Trophoblast cell (in vitro differentiated cells and primary cell): ENCODE data around the gene REEP5.

Experiments used
- DNase-seq, 2 donors: peaks; one replicate each; pipeline ENCODE4 v3.0.0-alpha.2; 2016
- H2AFZ ChIP-seq: 2 replicates; pipeline ENCODE4 v1.6.1; 2013; ENCODE audit warnings: low read length, moderate library complexity, mild to moderate bottlenecking; ENCODE audit not compliant: insufficient read depth, poor library complexity
- H2AK5ac ChIP-seq: 2 replicates; pipeline ENCODE4 v1.6.1; 2013; ENCODE audit warnings: mild to moderate bottlenecking, low read length
- H2BK120ac ChIP-seq: 2 replicates; pipeline ENCODE4 v1.6.1; 2013; ENCODE audit warnings: low read length, mild to moderate bottlenecking, moderate library complexity; ENCODE audit not compliant: insufficient read depth, poor library complexity
- H2BK12ac ChIP-seq: 2 replicates; pipeline ENCODE4 v1.6.1; 2013; ENCODE audit warnings: mild to moderate bottlenecking, low read length, moderate library complexity
- H2BK5ac ChIP-seq: 2 replicates; pipeline ENCODE4 v1.6.1; 2013; ENCODE audit warnings: low read length, low read depth, moderate library complexity, mild to moderate bottlenecking; ENCODE audit not compliant: poor library complexity
- H3K14ac ChIP-seq: 2 replicates; pipeline ENCODE4 v1.6.1; 2013; ENCODE audit warnings: mild to moderate bottlenecking, low read length
- H3K18ac ChIP-seq: 2 replicates; pipeline ENCODE4 v1.6.1; 2013; ENCODE audit warnings: mild to moderate bottlenecking, low read length
- H3K23ac ChIP-seq: 2 replicates; pipeline ENCODE4 v1.6.1; 2013; ENCODE audit warnings: low read length
- H3K27ac ChIP-seq: 2 replicates; pipeline ENCODE4 v1.5.1; 2013; ENCODE audit warnings: low read depth, mild to moderate bottlenecking, inconsistent platforms, low read length, moderate library complexity
- H3K27me3 ChIP-seq: 2 replicates; pipeline ENCODE4 v1.6.1; 2013; ENCODE audit warnings: inconsistent platforms, mild to moderate bottlenecking, low read length, moderate library complexity; ENCODE audit not compliant: insufficient read depth
- H3K36me3 ChIP-seq, 2 experiments: 1 replicate in 1 of 2; 2 replicates in 1 of 2; pipeline ENCODE4 v1.6.1; 2013; ENCODE audit warnings: low read length in 2 of 2, mild to moderate bottlenecking in 2 of 2, moderate library complexity in 1 of 2; ENCODE audit not compliant: insufficient read depth in 2 of 2, control insufficient read depth in 1 of 2
- H3K4ac ChIP-seq: 2 replicates; pipeline ENCODE4 v1.6.1; 2013; ENCODE audit warnings: low read depth, mild to moderate bottlenecking, low read length, moderate library complexity
- H3K4me1 ChIP-seq, 2 experiments: 1 replicate in 1 of 2; 2 replicates in 1 of 2; pipeline ENCODE4 v1.6.1; 2013; ENCODE audit warnings: low read length in 2 of 2, mild to moderate bottlenecking in 2 of 2, moderate library complexity in 1 of 2; ENCODE audit not compliant: insufficient read depth in 2 of 2, control insufficient read depth in 1 of 2
- H3K4me2 ChIP-seq: 2 replicates; pipeline ENCODE4 v1.6.1; 2013; ENCODE audit warnings: inconsistent platforms, mild to moderate bottlenecking, low read length, moderate library complexity
- H3K4me3 ChIP-seq: 2 replicates; pipeline ENCODE4 v1.5.1; 2013; ENCODE audit warnings: mild to moderate bottlenecking, low read depth, low read length, inconsistent platforms
- H3K79me1 ChIP-seq: one replicate; pipeline ENCODE4 v1.6.1; 2013; ENCODE audit warnings: low read length
- H3K79me2 ChIP-seq: 2 replicates; pipeline ENCODE4 v1.6.1; 2013; ENCODE audit warnings: low read length, mild to moderate bottlenecking; ENCODE audit not compliant: control insufficient read depth, insufficient read depth, poor library complexity
- H3K9ac ChIP-seq: 2 replicates; pipeline ENCODE4 v1.6.1; 2013; ENCODE audit warnings: mild to moderate bottlenecking, low read length
- H3K9me3 ChIP-seq: 2 replicates; pipeline ENCODE4 v1.6.1; 2013; ENCODE audit warnings: low read depth, mild to moderate bottlenecking, control low read depth, inconsistent platforms, low read length; ENCODE audit not compliant: insufficient read depth
- H4K12ac ChIP-seq: 2 replicates; pipeline ENCODE4 v1.6.1; 2013; ENCODE audit warnings: low read depth, mild to moderate bottlenecking, low read length, moderate library complexity
- H4K8ac ChIP-seq: 2 replicates; pipeline ENCODE4 v1.6.1; 2013; ENCODE audit warnings: low read depth, mild to moderate bottlenecking, low read length, moderate library complexity
- H4K91ac ChIP-seq: one replicate; pipeline ENCODE4 v1.6.1; 2013; ENCODE audit warnings: low read depth, mild to moderate bottlenecking, low read length, moderate library complexity
- WGBS: extraction: QIAGEN DNeasy Blood & Tissue Kit; methylation state at CpG from one replicate; pipeline ENCODE4 v1.1.7; 2013; ENCODE audit warnings: missing lambda C conversion rate; ENCODE audit not compliant: insufficient read length, insufficient coverage; ENCODE audit errors: extremely low coverage; 5-methylcytosine and 5-hydroxymethylcytosine counted together

Gene REEP5

GRCh38 chr5:112918136-112918535 lies 3.9 kb downstream of the REEP5 start:
- H3K27ac ChIP-seq = no peak overlapping the region
- peaks cover 11% of the 10 kb centered on the region for H3K79me1 ChIP-seq
- H2BK5ac ChIP-seq = no peak overlapping the region
- no CpG with 5 or more reads among the region's 3 CpGs for WGBS
- no peak overlapping the region for H4K8ac ChIP-seq
- no peak overlapping the region for H3K4me3 ChIP-seq
- no peaks in the 10 kb centered on the region for H3K9me3 ChIP-seq
- H3K23ac ChIP-seq = no peak overlapping the region
- H3K18ac ChIP-seq = no peak overlapping the region
- no peak overlapping the region for H2BK120ac ChIP-seq
- no peak overlapping the region for H3K4ac ChIP-seq
- H3K27me3 ChIP-seq = no peaks in the 10 kb centered on the region
- H4K91ac ChIP-seq = no peak overlapping the region
- no peak overlapping the region for H2BK12ac ChIP-seq
- peaks cover 0 to 4% of the 10 kb centered on the region in 2 experiments for H3K4me1 ChIP-seq
- DNase-seq = no peak
- H2AK5ac ChIP-seq = no peak overlapping the region
- no peak overlapping the region for H3K9ac ChIP-seq
- H3K36me3 ChIP-seq = peaks cover 11 to 21% of the 10 kb centered on the region in 2 experiments
- peaks cover 10% of the 10 kb centered on the region for H3K79me2 ChIP-seq
- no peak overlapping the region for H3K14ac ChIP-seq
- no peak overlapping the region for H3K4me2 ChIP-seq
- no peak overlapping the region for H2AFZ ChIP-seq
- no peak overlapping the region for H4K12ac ChIP-seq

GRCh38 chr5:112917453-112917995 lies 4.5 kb downstream of the REEP5 start:
- no peak for DNase-seq
- peaks cover 0 to 2% of the 10 kb centered on the region in 2 experiments for H3K4me1 ChIP-seq

DNA sequence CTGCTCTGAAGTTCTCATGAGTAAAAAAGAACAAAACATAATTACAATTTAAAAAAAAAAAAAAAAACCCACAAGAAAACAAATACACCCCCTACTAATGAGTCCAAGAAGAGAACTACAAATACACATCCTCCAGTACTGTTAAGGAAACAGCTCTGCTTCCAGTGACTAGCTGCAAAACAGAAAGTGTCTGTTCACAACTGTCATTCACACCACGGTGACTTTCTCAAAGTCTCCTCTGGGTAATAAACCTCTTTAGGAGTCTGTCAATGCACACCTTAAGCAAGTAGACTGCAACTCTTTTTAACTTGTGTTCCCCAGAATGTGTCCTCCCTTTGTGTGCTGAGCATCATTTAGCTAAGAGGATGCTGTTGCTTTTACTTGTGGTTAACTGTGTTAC lies 6.2 kb downstream of the REEP5 start:
- no peak overlapping the region for H4K12ac ChIP-seq
- no peak overlapping the region for H3K23ac ChIP-seq
- no peaks in the 10 kb centered on the region for H3K9me3 ChIP-seq
- no peak overlapping the region for H3K4me2 ChIP-seq
- no peak overlapping the region for H3K9ac ChIP-seq
- no peak overlapping the region for H2BK12ac ChIP-seq
- peaks cover 14 to 24% of the 10 kb centered on the region in 2 experiments for H3K36me3 ChIP-seq
- no peak overlapping the region for H3K14ac ChIP-seq
- H3K4me3 ChIP-seq = no peak overlapping the region
- H3K79me1 ChIP-seq = no peaks in the 10 kb centered on the region
- DNase-seq = no peak
- H3K27ac ChIP-seq = no peak overlapping the region
- H2BK5ac ChIP-seq = no peak overlapping the region
- H3K79me2 ChIP-seq = no peaks in the 10 kb centered on the region
- no peak overlapping the region for H2BK120ac ChIP-seq
- H3K18ac ChIP-seq = no peak overlapping the region
- no CpG with 5 or more reads among the region's 1 CpG for WGBS
- H3K27me3 ChIP-seq = no peaks in the 10 kb centered on the region
- no peak overlapping the region for H4K8ac ChIP-seq
- H3K4me1 ChIP-seq = no peaks in the 10 kb centered on the region
- H4K91ac ChIP-seq = no peak overlapping the region
- H3K4ac ChIP-seq = no peak overlapping the region
- H2AK5ac ChIP-seq = no peak overlapping the region
- H2AFZ ChIP-seq = no peak overlapping the region

More at GRCh38 chr5:112917453-112917995, 4.5 kb downstream of the REEP5 start:
- Histone ChIP-seq H3K79me1 (peaks cover 11% of the 10 kb centered on the region), H3K23ac (no peak overlapping the region), H3K4ac (no peak overlapping the region), H3K79me2 (peaks cover 10% of the 10 kb centered on the region), H3K27ac (no peak overlapping the region), H3K27me3 (no peaks in the 10 kb centered on the region), H4K91ac (no peak overlapping the region), H2BK120ac (no peak overlapping the region), H3K9ac (no peak overlapping the region), H2AK5ac (no peak overlapping the region), H3K4me2 (no peak overlapping the region), H2AFZ (no peak overlapping the region), H4K12ac (no peak overlapping the region), H3K9me3 (no peaks in the 10 kb centered on the region), H3K4me3 (no peak overlapping the region), H2BK5ac (no peak overlapping the region), H3K36me3 (peaks cover 14 to 21% of the 10 kb centered on the region in 2 experiments), H2BK12ac (no peak overlapping the region), H3K14ac (no peak overlapping the region), H4K8ac (no peak overlapping the region), H3K18ac (no peak overlapping the region)
- WGBS = no CpG with 5 or more reads among the region's 2 CpGs

DNA sequence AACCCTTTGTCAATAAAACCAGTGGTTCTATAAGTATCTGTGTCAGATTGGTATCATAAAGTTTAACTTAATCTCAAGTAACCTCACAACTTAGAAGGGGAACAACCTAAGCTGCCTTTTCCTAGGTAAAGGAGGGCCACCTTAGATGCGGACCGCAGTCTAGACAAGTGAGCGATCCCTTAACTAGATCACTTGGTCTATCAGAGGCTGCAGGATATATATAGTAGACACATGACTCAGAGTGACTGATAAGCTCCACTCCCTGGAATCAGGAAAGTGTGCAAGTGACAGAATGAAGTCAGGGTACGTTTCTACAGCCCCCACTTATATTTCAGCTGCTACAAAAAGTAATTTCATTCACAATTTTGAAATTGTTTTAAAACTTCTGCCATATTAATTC lies 7.4 kb downstream of the REEP5 start:
- H2AK5ac ChIP-seq = no peak overlapping the region
- H2BK5ac ChIP-seq = no peak overlapping the region
- H3K36me3 ChIP-seq = peaks cover 18 to 32% of the 10 kb centered on the region in 2 experiments
- no CpG with 5 or more reads among the region's 4 CpGs for WGBS
- no peak overlapping the region for H2BK12ac ChIP-seq
- no peaks in the 10 kb centered on the region for H3K4me1 ChIP-seq
- no peak overlapping the region for H3K27ac ChIP-seq
- no peaks in the 10 kb centered on the region for H3K79me1 ChIP-seq
- no peaks in the 10 kb centered on the region for H3K9me3 ChIP-seq
- no peak overlapping the region for H3K18ac ChIP-seq
- peak; percentile 15 to 29 for DNase-seq
- H2BK120ac ChIP-seq = no peak overlapping the region
- no peak overlapping the region for H4K12ac ChIP-seq
- no peak overlapping the region for H4K8ac ChIP-seq
- H3K14ac ChIP-seq = no peak overlapping the region
- no peak overlapping the region for H3K4me2 ChIP-seq
- H4K91ac ChIP-seq = no peak overlapping the region
- H3K4ac ChIP-seq = no peak overlapping the region
- no peaks in the 10 kb centered on the region for H3K79me2 ChIP-seq
- no peak overlapping the region for H2AFZ ChIP-seq
- no peak overlapping the region for H3K9ac ChIP-seq
- no peak overlapping the region for H3K4me3 ChIP-seq
- H3K27me3 ChIP-seq = no peaks in the 10 kb centered on the region
- H3K23ac ChIP-seq = no peak overlapping the region
